Kasumi-1 (cell line): ENCODE data around the gene PFAS.

Source experiments
- DNase-seq, 2 experiments: peaks; one replicate each; lab custom pipeline; 2025; lab: John Stamatoyannopoulos, UW

PFAS gene

DNA sequence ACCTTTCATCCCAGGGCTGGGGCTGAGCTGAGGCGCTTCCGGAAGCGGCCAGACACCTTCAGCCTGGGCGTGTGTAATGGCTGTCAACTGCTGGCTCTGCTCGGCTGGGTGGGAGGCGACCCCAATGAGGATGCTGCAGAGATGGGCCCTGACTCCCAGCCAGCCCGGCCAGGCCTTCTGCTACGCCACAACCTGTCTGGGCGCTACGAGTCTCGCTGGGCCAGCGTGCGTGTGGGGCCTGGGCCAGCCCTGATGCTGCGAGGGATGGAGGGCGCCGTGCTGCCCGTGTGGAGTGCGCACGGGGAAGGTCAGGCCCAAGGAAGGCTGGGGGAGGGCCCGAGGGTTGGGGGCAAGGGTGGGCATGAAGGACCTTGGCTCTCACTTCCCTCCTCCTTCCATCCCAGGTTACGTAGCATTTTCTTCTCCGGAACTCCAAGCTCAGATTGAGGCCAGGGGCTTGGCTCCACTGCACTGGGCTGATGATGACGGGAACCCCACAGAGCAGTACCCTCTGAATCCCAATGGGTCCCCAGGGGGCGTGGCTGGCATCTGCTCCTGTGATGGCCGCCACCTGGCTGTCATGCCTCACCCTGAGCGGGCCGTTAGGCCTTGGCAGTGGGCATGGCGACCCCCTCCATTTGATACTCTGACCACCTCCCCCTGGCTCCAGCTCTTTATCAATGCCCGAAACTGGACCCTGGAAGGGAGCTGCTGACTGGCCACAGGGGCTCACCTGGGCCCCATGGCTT is 19.6 kb downstream of the PFAS start:
- no peak for DNase-seq

DNA sequence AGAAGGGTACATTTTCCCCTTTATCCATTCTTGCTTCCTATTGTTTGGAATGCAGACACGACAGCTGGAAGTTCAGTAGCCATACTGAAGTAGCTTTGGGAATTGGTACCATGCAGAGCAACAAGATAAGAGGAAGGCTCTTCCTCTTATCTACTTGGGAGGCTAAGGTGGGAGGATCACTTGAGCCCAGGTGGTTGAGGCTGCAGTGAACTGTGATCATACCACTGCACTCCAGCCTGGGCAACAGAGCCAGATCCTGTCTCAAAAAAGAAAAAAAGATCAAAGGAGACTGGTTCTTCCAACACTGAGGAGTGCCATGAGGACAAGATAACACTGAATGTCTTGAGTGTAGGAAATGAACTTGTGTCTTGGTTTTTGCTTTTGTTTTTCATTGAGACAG is 23.3 kb downstream of the PFAS start:
- no peak for DNase-seq

- no peak for DNase-seq
These were observed 24.9 kb downstream of the PFAS start for GRCh38 chr17:8273884-8274444.

DNA sequence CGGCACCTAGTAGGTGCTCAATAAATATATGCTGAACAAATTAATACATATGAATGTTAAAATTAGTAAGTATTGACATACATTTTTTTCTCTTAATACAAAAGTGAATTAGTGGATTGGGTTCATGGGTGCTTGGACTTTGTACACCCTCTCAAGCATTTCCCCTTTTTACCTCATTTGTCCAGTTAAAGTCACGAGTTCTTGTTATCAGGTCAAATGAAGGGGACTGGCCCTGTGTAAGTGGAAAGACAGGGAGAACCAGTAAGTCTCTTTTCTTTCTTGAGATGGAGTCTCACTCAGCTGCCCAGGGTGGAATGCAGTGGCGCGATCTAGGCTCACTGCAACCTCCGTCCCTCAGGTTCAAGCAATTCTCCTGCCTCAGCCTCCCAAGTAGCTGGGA is 25.7 kb downstream of the PFAS start:
- DNase-seq, result no peak

DNA sequence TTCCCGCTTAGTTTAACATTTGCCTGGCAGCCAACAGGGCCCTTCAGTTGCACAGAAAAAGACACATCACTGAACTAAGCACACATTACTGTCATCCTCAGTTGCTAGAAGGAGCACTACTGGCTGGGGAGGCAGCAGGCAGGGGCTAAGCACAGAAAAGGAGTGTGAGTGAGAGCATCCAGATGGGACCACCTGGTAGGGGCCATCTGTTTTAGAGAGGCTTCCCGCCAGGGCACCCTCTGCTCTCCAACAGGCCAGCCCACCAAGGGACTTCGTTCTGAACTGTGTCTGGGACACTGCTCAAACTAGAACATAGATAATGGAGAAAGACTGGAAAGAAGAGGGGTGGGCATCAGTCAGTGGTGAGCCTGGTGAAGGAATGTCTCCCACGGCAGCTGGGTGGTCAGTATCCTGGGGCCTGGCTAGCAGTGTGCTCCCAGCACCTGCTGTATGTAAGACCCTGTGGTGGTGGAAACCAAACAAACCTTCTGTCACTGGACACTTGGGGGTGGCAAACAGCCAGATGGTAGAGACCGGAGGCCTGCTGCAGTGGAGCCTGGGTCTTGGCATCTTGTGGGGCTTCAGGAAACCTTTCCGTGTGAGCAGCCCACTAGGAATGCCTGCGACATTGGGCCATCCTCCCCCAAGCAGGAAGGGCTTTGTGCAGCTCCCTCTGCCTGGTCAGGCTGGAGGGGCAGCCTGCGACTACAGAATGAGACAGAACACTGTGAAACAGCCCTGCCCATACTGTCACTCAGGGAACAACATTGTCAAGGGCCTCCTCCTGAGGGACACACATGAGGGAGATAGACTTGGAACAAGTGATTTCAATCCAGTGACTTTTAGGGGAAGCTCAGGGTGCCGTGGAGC is 26.6 kb downstream of the PFAS start:
- DNase-seq, result no peak

DNA sequence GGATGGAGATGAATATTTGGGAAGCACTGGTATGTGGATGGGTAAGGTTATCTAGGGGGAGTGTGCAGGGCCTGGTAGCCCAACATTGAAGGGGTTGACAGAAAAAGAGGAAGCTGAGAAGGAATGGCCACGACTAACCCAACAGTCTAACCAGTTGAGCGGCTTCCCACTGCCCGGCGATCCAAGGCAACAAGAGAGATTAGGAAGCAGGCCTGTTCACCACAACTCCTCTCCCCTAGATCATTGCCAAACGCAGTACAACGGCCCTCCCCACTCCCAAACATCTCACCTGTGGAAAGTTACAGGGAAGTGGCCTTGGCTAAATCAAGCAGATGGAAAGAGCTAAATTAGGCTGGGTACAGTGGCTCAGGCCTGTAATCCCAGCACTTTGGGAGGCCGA is 28.2 kb downstream of the PFAS start:
- no peak for DNase-seq

- no peak for DNase-seq
These were observed 33.3 kb downstream of the PFAS start for GRCh38 chr17:8282345-8282744.

GRCh38 chr17:8283356-8283755 is 34.3 kb downstream of the PFAS start:
- no peak for DNase-seq

- DNase-seq, result no peak
These were observed 35.0 kb downstream of the PFAS start for GRCh38 chr17:8284126-8284525.

- DNase-seq, result peak; percentile 11 to 43
These were observed 36.4 kb downstream of the PFAS start for GRCh38 chr17:8285270-8286181.

- no peak for DNase-seq
These were observed 38.7 kb downstream of the PFAS start for GRCh38 chr17:8287651-8288335.

- DNase-seq, result peak; percentile 60 to 71
These were observed 39.4 kb downstream of the PFAS start, which contains the start of gene RANGRF for GRCh38 chr17:8288336-8289102. TSS of gene RANGRF (plus strand) at chr17:8288670. CDS start at chr17:8288789, 119 bp downstream.

- DNase-seq, result no peak
These were observed 40.0 kb downstream of the PFAS start for GRCh38 chr17:8289103-8289397.

DNA sequence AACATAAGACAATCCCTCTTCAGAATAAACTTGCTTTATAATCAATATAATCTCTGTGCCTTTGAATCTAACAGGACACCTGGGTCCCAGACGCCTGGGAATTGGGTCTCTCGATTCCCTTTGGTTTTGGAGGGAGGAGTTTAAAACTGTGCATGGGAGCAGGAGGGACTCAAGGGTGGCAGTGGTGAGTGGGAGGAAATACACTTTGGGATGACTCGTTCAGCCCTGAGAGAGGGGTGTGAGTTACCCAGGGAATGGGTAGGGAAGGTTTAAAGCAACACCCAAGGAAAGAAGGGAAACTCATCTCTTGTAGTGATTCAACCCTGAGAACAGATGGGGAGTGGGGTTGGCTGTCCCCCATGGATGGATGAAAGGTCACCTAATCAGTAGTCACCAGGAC is 41.0 kb downstream of the PFAS start:
- DNase-seq, result no peak

- no peak for DNase-seq
These were observed 43.7 kb downstream of the PFAS start for GRCh38 chr17:8292639-8293395.

DNA sequence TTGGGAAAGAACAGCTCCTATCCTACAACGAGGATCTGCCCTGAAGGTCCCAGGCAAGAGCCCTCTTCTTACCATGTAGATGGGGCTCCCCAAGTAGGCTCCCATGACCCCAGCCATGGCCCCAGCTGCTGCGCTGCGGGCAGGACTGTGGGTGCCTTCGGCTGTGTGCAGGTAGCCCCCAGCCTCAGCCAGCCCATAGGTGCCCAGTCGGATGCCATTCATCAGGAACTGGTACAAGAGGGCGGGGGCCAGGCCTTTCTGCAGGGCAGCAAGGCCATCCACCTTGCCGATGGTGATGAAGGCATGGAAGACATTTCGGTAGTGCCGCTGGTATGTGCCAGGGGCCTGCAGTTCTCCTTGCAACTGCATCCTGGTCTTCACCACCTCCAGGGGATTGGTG is 45.3 kb downstream of the PFAS start:
- DNase-seq, result no peak

DNA sequence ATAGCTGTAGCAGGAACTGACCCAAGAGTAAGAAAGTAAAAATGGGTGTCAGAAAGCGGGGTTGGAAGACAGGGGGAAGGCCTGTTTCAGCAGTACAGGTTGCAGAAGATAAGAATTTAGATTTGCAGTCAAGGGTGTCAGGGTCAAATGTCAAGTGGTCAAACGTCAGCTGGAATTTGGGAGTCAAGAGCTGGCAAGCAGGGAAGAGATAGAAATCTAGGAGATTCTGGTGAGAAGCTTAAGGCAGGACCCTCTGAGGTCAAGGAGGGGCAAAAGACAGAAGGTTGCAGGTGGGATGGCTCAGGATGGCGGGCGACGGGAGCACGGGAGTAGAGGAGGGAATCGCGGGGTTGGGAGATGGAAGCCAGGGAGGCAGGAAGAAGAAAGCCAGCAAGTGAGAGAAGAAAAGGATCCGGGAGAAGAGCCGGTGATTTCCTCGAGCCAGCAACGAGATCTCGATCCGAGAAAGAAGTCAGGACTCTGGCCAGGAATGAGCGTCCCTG is 45.8 kb downstream of the PFAS start:
- DNase-seq, result no peak

DNA sequence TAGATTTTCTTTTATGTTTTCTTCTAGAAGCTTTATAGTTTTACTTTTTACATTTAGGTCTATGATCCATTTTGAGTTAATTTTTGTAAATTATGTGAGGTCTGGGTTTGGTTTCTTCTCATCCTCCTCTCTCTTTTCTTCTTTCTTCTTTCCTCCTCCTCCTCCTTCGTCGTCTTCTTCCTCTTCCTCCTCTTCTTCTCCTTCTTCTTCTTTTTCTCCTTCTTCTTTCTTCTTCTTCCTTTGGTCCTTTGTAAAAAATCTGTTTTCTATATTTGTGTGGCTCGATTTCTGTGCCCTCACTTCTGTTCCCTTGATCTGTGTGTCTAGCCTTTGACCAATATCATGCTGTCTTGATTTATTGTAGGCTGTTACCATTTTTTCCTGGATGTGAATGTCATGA is 51.1 kb downstream of the PFAS start:
- DNase-seq, result no peak

DNA sequence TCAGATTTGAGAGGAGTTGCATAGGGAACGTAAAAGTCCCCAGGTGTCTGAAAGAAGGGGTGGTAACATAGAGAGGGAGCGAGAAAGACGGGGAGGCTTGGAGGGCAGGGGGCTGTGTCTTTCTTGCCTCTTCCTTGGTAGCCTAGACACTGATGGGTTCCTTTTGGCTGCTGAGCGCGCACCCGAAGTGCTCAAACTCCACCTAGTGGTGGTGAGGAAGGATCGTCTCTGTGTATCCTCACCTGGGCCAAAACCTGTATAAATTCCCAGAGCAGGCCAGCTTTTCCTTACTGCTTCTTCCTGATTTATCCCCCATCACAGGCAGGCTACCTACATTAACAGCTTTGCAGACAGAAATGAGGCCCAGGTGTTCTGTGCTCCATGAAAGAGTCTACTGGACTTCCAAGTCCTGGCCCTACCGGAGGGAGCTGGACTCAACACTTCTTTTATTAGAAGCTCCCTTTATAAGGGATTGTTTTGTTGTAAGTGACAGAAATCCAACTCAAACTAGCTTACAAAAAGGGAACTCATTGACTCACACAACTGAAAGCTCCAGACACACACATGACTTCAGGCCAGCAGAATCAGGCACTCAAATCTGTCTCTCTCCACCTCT is 51.6 kb downstream of the PFAS start:
- DNase-seq, result peak; percentile 47 to 51
